Measurements from ENCODE around the gene ETV6. TPM values are rescaled to one million over a fixed set of nuclear protein-coding genes. Genes with fewer than 3 reads are reported as not detected.

ETV6 gene
- 23.2 TPM for total RNA-seq (2013)
- polyA plus RNA-seq (10 to 100 TPM in 2 of 3 donors, 1 to 10 TPM in 1; 6.8 to 45.1 (median 11.7) TPM), polyA minus RNA-seq (19.1 and 34.9 TPM in 2 replicates), total RNA-seq (74.2 to 278 (median 109) reads per million in 11 experiments)

GRCh38 chr12:11649413-11650285 is at the start of gene ETV6:
ETV6 (plus strand) TSS chr12:11649674; CDS start chr12:11650128, 454 bp downstream.
- Histone ChIP-seq H3K9ac (ENCODE audit: insufficient read depth, low read length, poor library complexity, severe bottlenecking) (peak within 1 kb of the TSS; percentile 86), H4K20me1 (ENCODE audit: insufficient read depth, low read length) (peaks cover 8% of the 10 kb centered on the region), H3K27ac (ENCODE audit: low read depth in 1 of 2, low read length in 2 of 2) (peak within 1 kb of the TSS; percentile 96 to 97), H3K9me3 (replicated peaks in 1 of 2; ENCODE audit: control insufficient read depth in 1 of 2, insufficient read depth in 1 of 2, low read length in 2 of 2) (no peaks in the 10 kb centered on the region), H3K27me3 (ENCODE audit: control insufficient read depth in 2 of 2, insufficient read depth in 2 of 2, low read length in 2 of 2) (no peaks in the 10 kb centered on the region), H2AFZ (ENCODE audit: insufficient read depth, low read depth, low read length, poor library complexity, severe bottlenecking) (peak within 1 kb of the TSS; percentile 82), H3K4me3 (replicated peaks in 1 of 3; ENCODE audit: low read depth in 2 of 3, low read length in 3 of 3) (peak within 1 kb of the TSS; percentile 96 to 100 (median 96)), H3K4me1 (ENCODE audit: control insufficient read depth in 1 of 2, insufficient read depth in 2 of 2, low read length in 2 of 2) (peaks cover 35 to 42% of the 10 kb centered on the region in 2 donors), H3K4me2 (replicated peaks; ENCODE audit: extremely low read depth, low read length, poor library complexity, severe bottlenecking) (peak within 1 kb of the TSS; percentile 86), H3K79me2 (ENCODE audit: insufficient read depth, low read length) (peaks cover 58% of the 10 kb centered on the region), H3K36me3 (replicated peaks in 1 of 2; ENCODE audit: control insufficient read depth in 1 of 2, insufficient read depth in 2 of 2, low read length in 2 of 2) (no peaks in the 10 kb centered on the region)
- Mint-ChIP-seq H3K27me3 (ENCODE audit: low read depth in 3 of 3) (peaks cover 0 to 1% (median 0%) of the 10 kb centered on the region in 3 donors), H3K27ac (peak within 1 kb of the TSS; percentile 95 to 99 (median 98)), H3K4me3 (peak within 1 kb of the TSS; percentile 95 to 98), H3K36me3 (no peaks in the 10 kb centered on the region), H3K4me1 (peaks cover 29% of the 10 kb centered on the region), H3K9me3 (peaks cover 0 to 4% (median 0%) of the 10 kb centered on the region in 7 donors)
- peak; percentile 75 to 84 (median 79) for DNase-seq
- TF ChIP-seq CTCF (IDR thresholded peaks at IDR 0.05), result no peak
- under 1% methylated on average over 71 of the region's 86 CpGs for WGBS (ENCODE audit: insufficient coverage)
- intact Hi-C loops (cut with micrococcal nuclease), result loop anchor here (5.0 to 10.0 kb wide), 8 partner anchors 38 to 1068 kb away; partner anchors contain the start of gene CDKN1B (in 1 of the 2)

- peak overlapping the region in 1 of 7 donors; percentile 21 for H3K27ac Mint-ChIP-seq
- peaks cover 39% of the 10 kb centered on the region for H3K4me1 Mint-ChIP-seq
- H3K36me3 Mint-ChIP-seq, result no peaks in the 10 kb centered on the region
- no peaks in the 10 kb centered on the region for H3K9me3 ChIP-seq (replicated peaks in 1 of 2; ENCODE audit: control insufficient read depth in 1 of 2, insufficient read depth in 1 of 2, low read length in 2 of 2)
- TF ChIP-seq CTCF (IDR thresholded peaks at IDR 0.05), result no peak
- H2AFZ ChIP-seq (ENCODE audit: insufficient read depth, low read depth, low read length, poor library complexity, severe bottlenecking), result no peak overlapping the region
- no peaks in the 10 kb centered on the region for H3K36me3 ChIP-seq (replicated peaks in 1 of 2; ENCODE audit: control insufficient read depth in 1 of 2, insufficient read depth in 2 of 2, low read length in 2 of 2)
- no peak overlapping the region for H3K4me3 Mint-ChIP-seq
- H3K9ac ChIP-seq (ENCODE audit: insufficient read depth, low read length, poor library complexity, severe bottlenecking), result no peak overlapping the region
- WGBS (ENCODE audit: insufficient coverage), result 100% methylated on average over 1 of the region's 3 CpGs
- peaks cover 20 to 30% of the 10 kb centered on the region in 2 donors for H3K4me1 ChIP-seq (ENCODE audit: control insufficient read depth in 1 of 2, insufficient read depth in 2 of 2, low read length in 2 of 2)
- H3K9me3 Mint-ChIP-seq, result no peaks in the 10 kb centered on the region
- DNase-seq, result no peak
- no peaks in the 10 kb centered on the region for H3K79me2 ChIP-seq (ENCODE audit: insufficient read depth, low read length)
- no peak overlapping the region for H3K4me2 ChIP-seq (replicated peaks; ENCODE audit: extremely low read depth, low read length, poor library complexity, severe bottlenecking)
- intact Hi-C loops (cut with micrococcal nuclease), result no loop called here
- peaks cover 0 to 3% (median 0%) of the 10 kb centered on the region in 3 donors for H3K27me3 Mint-ChIP-seq (ENCODE audit: low read depth in 3 of 3)
- no peaks in the 10 kb centered on the region for H4K20me1 ChIP-seq (ENCODE audit: insufficient read depth, low read length)
- H3K27ac ChIP-seq (ENCODE audit: low read depth in 1 of 2, low read length in 2 of 2), result no peak overlapping the region
- no peaks in the 10 kb centered on the region for H3K27me3 ChIP-seq (ENCODE audit: control insufficient read depth in 2 of 2, insufficient read depth in 2 of 2, low read length in 2 of 2)
- H3K4me3 ChIP-seq (replicated peaks in 1 of 3; ENCODE audit: low read depth in 2 of 3, low read length in 3 of 3), result no peak overlapping the region
Measured at GRCh38 chr12:11600199-11600598, 49.3 kb upstream of the ETV6 start.

Data from CD14-positive monocyte (primary cell).